NCI-H446 treated with DMSO at 0.1 percent for 48 hours (cell line): ENCODE results near the gene PAFAH1B1.
"Not testable (repeated sequence)": the region's sequence is repeated elsewhere in the genome, so short reads cannot be mapped to it uniquely, and the experiment has no call there.

ENCODE experiments used
- DNase-seq: peaks from one replicate; lab custom pipeline; 2025; lab: John Stamatoyannopoulos, UW

PAFAH1B1 gene

GRCh38 chr17:2592971-2593820, at the start of gene PAFAH1B1:
TSS of gene PAFAH1B1 (plus strand) at chr17:2593654. CDS start at chr17:2638289, 44,635 bp downstream.
- DNase-seq: peak; percentile 73

GRCh38 chr17:2545393-2545792, 48.1 kb upstream of the PAFAH1B1 start:
- DNase-seq: no peak

- DNase-seq: peak; percentile 15
Observed at GRCh38 chr17:2547176-2547575, 46.3 kb upstream of the PAFAH1B1 start.

DNA sequence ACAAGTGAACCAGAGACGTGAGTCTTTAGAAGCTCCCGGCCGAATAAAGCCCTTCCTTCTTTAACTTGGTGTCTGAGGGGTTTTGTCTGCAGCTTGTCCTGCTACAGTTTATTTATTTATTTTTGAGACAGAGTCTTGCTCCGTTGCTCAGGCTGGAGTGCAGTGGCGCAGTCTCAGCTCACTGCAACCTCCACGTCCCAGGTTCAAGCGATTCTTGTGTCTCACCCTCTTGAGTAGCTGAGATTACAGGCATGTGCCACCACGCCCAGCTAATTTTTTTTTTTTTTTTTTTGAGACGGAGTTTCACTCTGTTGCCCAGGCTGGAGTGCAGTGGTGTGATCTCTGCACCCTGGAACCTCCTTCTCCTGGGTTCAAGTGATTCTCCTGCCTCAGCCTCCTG, 45.4 kb upstream of the PAFAH1B1 start:
- not testable (repeated sequence) for DNase-seq

DNA sequence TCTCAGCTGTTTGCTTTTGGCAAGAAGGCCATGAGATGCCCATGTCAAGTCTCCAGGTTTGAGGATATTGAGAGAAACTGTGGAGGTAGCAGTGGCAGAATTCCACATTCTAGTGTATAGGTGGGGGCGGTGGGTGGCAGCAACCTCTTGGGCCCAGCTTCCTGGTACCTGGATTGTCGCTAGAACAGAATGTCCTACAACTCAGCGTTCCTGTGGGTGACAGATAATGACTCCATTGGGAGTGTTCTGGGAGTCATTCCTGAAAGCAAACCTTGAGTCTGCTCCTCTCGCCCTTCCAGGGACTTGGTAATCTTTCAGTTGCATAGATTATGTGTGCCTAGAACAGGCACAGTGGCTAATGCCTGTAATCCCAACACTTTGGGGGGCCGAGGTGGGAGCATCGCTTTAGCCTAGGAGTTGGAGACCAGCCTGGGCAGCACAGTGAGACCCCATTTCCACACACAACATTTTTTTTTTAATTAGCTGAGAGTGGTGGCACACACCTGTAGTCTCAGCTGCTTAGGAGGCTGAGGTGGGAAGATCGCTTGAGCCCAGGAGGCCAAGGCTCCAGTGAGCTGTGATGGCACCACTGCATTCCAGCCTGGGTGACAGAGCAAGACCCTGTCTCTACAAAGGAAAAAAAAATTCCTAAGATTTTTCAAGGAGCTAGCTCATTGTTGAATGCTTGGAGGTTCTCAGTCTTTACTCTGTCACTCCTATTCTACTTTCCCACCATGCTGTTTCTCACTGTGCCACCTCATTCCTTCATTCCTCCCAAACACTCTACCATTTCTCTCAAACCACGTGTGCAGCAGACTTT, 43.9 kb upstream of the PAFAH1B1 start:
- DNase-seq: no peak

- no peak for DNase-seq
Observed at GRCh38 chr17:2551493-2551892, 42.0 kb upstream of the PAFAH1B1 start.

DNA sequence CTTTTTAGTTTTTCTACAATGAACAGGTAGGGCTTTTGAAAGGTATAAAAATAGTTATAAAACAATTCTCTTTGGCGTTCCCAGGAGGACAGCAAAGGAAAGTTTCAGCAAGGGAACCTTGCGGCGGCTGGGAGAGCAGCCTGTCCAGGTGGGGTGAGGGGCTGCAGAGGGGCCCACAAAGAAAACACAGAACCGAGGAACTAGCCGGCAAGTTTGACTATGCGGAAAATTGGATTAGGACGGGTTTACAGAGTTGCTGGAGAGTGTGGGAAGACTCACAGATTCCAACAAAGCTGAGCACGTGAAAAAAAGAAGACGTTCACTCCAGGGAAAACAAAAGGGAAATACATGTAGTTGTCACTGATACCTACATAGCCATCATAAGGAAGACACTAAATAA, 41.5 kb upstream of the PAFAH1B1 start:
- DNase-seq: no peak

GRCh38 chr17:2560658-2561057, 32.8 kb upstream of the PAFAH1B1 start:
- no peak for DNase-seq

DNA sequence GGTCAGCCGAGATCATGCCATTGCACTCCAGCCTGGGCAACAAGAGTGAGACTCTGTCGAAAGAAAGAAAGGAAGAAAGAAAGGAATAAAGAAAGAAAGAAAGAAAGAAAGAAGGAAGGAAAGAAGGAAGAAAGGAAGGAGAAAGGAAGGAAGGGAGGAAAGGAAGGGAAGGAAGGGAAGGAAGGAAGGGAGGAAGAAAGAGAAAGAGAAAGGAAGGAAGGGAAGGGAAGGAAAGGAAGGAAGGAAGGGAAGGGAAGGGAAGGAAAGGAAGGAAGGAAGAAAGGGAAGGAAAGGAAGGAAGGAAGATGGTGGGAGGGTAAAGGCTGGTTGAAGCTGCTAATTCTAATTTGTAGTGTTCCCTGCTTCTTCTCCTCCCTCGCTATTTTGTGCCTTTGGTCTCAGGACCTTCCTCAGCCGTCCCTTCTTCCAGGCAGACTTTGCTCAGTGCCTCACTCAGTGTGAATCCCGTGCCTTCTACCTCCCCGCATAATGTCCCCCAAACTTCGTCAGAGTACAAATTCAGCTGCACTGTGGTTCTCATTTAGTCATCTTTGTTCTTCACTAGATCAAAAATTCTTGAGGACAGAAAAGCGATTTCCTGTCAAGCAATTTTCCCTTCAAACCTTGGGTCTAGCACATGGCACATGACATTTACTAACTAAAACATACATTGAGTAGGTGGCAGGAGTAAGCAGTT, 31.1 kb upstream of the PAFAH1B1 start:
- no peak for DNase-seq

DNA sequence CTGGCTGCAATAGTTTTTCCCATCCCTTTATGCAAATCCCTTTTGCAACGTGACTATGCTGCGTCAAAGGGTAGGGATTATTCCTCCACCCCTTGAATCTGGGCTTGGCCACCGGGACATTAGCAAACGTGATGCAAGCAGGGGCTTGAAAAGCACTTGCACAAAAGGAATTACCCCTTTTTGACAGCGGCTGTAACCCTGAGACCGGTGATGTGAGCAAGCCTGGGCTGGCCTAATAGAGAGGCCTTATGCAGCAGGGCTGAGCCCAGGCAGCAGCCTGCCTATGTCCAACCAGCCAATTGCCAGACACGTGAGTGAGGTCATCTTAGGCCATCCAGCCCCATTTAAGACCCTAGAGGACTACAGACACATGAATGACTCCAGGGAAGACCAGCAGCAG, 30.4 kb upstream of the PAFAH1B1 start:
- DNase-seq: no peak

DNA sequence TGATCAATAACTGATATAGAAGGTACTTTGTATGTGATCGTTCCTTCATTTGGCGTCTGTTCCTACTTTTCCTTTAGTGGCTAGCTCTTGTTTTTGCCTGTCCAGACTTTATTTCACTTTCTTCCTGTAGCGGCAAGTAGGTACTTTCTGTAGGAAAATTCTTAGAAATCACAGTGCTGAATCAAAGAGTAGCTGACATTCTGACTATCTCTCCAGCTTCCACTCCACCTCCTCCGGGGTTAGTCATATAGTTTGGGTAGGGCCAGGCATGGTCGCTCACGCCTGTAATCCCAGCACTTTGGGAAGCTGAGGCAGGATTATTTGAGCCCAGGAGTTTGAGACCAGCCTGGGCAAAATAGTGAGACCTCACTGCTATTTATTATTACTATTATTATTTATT, 29.9 kb upstream of the PAFAH1B1 start:
- DNase-seq: no peak

DNA sequence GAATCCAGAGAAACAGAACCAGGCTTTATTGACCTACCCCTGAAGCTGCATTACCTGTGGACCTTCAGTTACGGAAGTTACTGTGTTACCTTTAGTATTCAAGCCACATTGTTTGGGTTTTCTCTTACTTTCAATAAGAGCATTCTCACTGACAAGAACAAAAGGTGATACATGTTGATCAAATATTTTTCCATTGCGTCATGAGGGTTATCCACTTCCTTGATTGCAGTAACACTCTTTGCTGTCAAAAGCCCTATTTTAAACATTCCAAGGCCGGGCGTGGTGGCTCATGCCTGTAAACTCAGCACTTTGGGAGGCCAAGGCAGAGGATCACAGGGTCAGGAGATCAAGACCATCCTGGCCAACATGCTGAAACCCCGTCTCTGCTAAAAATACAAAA, 28.6 kb upstream of the PAFAH1B1 start:
- DNase-seq: no peak

GRCh38 chr17:2566056-2566455, 27.4 kb upstream of the PAFAH1B1 start:
- no peak for DNase-seq

DNA sequence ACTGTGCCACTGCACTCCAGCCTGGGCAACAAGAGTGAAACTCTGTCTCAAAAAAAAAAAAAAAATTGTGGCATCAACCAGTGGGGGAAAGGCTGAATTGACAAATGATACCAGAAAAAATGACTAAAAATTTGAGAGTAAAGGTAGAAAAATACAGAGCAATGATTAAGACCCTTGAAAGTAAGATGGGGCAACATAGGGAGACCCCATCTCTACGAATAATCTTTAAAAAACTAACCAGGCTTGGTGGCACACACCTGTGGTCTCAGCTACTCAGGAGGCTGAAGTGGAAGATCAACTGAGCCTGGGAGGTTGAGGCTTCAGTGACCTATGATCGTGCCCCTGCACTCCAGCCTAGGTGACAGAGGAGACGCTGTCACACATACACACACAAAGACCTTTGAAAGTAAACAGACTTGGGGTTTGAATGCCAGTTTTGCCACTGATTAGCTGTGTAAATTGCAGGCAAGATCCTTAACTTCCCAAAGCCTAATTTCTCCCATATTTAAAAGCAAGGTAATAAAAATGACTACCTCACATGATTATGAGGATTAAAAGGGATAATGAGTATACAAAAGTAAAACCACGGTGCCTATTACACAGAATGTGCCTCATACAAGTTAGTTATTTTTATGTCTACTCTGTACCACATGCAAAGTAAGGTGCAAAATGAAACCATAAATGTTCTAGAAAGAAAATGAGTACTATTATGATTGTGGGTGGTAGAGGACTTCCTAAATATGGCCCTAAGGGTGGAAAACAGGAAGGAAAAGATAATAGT, 21.7 kb upstream of the PAFAH1B1 start:
- DNase-seq: no peak

DNA sequence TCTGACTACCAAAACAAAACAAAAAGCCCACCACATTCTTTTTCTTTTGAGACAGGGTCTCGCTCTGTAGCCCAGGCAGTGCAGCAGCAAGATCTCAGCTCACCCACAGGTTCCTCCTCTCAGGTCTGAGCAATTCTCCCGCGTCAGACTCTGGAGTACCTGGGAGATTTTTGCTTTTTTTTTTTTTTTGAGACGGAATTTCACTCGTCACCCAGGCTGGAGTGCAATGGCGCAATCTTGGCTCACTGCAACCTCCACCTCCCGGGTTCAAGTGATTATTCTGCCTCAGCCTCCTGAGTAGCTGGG, 21.2 kb upstream of the PAFAH1B1 start:
- not testable (repeated sequence) for DNase-seq

DNA sequence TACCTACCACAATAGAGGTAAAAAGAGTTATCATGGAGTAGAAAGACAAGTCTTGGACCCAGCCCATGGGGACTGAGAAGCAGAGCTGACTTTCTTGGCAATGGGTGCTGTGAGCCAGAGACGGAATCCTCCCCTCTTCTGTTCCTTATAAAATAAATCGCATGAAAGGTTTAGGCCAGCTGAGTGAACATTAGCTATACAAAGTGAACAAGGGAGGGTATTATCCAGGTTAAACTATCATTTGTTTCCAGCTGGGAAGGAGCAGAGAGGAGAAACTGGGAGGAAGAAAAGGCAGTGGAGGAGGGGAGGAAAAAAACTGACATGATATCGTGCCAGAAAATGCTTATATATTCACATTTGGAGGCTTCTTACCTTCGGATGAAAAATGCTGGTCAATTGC, 13.3 kb upstream of the PAFAH1B1 start:
- DNase-seq: no peak

DNA sequence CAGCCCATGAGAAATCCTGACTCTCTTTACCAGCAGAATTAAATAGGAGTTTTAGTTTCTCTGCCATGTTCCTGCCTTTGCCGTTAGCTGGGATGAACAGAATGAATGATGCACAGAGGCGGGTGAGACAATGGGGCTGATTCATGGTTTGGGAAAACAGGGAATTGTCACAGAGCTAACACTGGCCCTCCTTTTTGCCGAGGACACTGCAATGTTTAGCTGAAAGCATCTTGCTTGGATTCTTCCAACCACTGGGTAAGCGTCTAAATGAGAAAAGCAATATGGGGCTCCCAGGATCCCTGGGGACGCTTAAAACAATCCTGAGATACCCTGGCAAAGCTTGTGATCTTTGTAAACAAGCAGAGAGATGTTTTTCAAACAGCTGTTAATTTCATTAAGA, 12.8 kb upstream of the PAFAH1B1 start:
- DNase-seq: no peak

DNA sequence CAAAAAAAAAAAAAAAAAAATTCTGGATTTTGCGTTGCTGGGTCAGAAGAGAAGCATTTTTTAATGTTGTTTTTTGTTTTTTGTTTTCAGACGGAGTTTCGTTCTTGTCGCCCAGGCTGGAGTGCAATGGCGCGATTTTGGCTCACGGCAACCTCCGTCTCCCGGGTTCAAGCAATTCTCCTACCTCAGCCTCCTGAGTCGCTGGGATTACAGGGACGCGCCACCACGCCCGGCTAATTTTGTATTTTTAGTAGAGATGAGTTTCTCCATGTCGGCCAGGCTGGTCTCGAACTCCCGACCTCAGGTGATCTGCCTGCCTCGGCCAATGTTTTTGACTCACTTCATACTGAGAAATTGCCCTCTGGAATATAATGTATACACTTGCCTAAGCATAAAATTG, 11.0 kb upstream of the PAFAH1B1 start:
- DNase-seq: no peak

GRCh38 chr17:2591040-2591640, 2.3 kb upstream of the PAFAH1B1 start:
- no peak for DNase-seq

DNA sequence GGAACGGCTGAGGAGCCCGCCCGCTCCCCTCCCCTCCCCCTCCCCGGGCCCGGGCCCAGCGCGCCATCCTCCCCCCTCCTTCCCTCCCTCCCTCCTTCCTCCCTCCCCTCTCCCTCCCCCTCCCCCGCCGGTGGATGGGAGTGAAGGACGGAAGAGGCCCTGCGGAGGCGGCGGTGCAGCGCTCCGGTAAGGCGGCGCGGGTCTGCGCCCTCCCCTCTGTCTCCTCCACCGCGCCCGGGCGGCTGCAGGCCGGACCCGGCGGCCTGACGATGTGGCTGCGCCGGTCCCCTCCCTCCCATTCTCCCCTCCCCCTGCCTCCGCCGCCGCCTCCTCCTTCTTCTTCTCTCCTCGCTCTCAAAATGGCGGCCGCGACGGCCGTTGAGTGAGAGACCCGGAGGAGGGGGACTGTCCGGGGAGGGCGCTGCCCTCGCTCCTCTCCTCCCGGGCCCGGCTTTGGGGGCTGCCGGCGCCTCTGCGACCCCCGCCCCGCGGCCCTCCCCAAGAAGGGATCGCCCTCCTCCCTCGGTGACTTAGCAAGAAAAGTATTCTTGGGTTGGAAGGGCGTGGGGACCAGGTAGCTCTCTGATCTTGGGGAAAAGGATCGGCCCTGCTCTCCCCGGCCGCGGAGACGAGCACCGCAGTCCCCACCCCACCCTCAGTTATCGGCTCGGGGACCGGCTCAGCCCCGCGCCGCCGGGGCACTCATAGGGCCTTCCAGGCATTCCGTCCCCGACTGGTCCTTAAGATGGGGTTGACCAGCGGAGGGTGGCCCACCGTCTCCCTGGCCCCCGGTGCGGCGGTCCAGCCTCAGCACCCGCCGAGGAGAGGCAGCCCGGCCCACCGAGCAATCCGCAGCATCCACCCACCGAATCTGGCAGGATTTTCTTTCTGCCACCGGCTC, 617 bp downstream of the PAFAH1B1 start:
- DNase-seq: peak; percentile 43
